ENCODE results near the gene SLC25A28. TPM values are rescaled to one million over a fixed set of nuclear protein-coding genes. Genes with fewer than 3 reads are reported as not detected.
"Not testable (repeated sequence)": the region's sequence is repeated elsewhere in the genome, so short reads cannot be mapped to it uniquely, and the experiment has no call there.

Gene SLC25A28
- polyA plus RNA-seq, 1 donor from 2014 or later, result 27.1 TPM

DNA sequence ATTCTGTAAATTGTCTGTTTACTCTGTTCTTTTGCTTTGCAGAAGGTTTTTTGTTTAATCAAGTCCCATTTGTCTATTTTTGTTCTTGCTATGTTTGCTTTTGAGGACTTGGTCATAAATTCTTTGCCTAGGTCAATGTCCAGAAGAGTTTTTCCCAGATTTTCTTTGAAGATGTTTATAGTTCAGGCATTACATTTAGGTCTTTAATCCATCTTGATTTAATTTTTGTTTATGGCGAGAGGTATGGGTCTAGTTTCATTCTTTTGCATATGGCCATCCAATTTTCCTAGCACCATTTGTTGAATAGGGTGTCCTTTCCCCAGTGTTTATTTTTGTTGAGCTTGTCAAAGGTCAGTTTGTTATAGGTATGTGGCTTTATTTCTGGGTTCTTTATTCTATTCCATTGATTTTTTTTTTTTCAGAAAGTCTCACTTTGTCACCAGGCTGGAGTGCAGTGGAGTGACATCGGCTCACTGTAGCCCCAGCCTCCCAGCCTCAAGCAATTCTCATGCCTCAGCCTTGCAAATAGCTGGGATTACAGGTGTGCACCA, 27.4 kb upstream of the SLC25A28 start:
- Mint-ChIP-seq H3K27me3 (peaks cover 8% of the 10 kb centered on the region), H3K4me3 (no peak overlapping the region), H3K27ac (no peak overlapping the region), H3K36me3 (no peaks in the 10 kb centered on the region), H3K9me3 (no peaks in the 10 kb centered on the region), H3K4me1 (no peaks in the 10 kb centered on the region)

DNA sequence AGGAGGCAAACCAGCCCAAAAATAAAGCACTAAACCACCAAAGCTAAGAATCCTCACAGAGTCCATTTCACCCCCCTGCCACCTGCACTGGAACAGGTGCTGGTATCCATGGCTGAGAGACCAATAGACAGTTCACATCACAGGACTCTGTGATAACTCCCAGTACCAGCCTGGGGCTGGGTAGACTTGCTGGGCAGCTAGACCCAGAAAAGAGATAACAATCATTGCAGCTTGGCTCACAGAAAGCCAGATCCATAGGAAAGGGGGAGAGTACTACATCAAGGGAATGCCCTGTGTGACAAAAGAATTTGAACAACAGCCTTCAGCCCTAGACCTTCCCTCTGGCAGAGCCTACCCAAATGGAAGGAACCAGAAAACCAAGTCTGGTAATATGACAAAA, 13.6 kb upstream of the SLC25A28 start:
- no peak overlapping the region for H3K4me3 Mint-ChIP-seq
- H3K4me1 Mint-ChIP-seq, result no peaks in the 10 kb centered on the region
- no peaks in the 10 kb centered on the region for H3K9me3 Mint-ChIP-seq
- no peak overlapping the region for H3K27ac Mint-ChIP-seq
- H3K36me3 Mint-ChIP-seq, result no peaks in the 10 kb centered on the region
- peaks cover 15% of the 10 kb centered on the region for H3K27me3 Mint-ChIP-seq

DNA sequence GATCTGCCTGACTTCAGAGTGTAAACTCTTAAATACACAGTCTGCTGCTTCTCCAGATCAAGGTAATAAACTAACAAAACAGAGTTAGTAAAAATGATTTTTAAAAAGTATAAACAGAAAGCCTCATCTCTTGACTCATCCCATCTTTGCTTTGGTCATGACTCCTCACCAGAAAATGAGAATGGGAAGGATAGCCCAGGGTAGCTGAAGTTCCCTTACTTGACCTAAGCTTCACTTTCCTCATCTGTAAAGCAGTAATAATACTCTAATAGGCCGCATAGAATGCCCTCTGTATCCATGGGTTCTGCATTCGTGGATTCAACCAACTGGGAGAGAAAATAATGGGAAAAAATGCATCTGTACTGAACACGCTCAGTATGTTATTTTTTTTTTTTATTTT, 11.3 kb upstream of the SLC25A28 start:
- Mint-ChIP-seq H3K36me3 (no peaks in the 10 kb centered on the region), H3K4me3 (no peak overlapping the region), H3K9me3 (no peaks in the 10 kb centered on the region), H3K27me3 (peaks cover 15% of the 10 kb centered on the region), H3K27ac (no peak overlapping the region), H3K4me1 (no peaks in the 10 kb centered on the region)

DNA sequence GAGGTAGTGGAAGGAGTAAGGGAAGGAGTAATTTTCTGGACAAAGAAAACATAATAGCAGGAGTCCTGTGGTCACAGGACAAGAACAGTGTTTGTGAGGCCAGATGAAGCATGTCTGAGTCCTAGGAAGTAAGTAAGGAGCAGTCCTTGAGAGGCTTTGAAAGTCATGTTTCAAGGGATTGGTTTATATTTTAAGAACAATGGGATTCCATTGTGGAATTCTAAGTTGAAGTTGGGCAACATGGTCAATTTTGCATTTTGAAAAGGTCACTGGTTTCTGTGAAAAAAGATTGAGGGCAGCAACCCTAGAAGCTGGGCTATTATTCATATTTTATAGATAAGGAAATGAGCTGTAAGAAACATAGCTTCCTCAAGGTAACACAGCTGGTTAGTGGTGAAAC, 10.8 kb upstream of the SLC25A28 start:
- H3K27ac Mint-ChIP-seq, result no peak overlapping the region
- H3K36me3 Mint-ChIP-seq, result no peaks in the 10 kb centered on the region
- H3K9me3 Mint-ChIP-seq, result no peaks in the 10 kb centered on the region
- H3K27me3 Mint-ChIP-seq, result peaks cover 15% of the 10 kb centered on the region
- no peaks in the 10 kb centered on the region for H3K4me1 Mint-ChIP-seq
- H3K4me3 Mint-ChIP-seq, result no peak overlapping the region

DNA sequence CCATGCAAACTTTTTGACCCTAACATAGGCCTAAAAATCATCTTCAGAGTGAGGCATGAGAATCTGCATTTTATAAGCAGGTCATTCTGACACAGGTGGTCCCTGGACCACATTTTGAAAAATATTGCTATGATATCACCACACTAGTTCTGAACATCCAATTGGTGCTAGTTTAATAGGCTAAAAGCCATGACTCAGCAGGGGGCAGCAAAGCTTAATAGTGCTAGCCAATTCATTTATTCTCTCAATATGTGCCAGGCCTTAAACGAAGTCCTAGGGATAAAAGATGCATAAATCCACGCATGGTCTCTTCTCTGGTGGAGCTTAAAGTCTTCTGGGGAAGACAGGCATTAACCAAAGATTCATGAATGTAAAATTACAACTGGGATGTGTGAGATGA, 10.2 kb upstream of the SLC25A28 start:
- Mint-ChIP-seq H3K4me1 (no peaks in the 10 kb centered on the region), H3K36me3 (no peaks in the 10 kb centered on the region)

DNA sequence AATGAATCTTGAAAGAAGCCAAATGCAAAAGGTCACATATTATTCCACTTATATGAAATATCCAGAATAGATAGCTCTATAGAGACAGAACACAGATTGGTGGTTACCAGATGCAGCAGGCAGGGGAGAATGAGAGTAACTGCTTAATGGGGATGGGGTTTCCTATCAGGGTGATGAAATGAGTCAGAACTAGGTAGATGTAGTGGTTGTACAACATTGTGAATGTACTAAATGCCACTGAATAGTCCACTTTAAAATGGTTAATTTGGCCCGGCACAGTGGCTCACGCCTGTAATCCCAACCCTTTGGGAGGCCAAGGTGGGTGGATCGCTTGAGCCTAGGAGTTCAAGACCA, 9.4 kb upstream of the SLC25A28 start:
- H3K36me3 Mint-ChIP-seq, result no peaks in the 10 kb centered on the region
- no peaks in the 10 kb centered on the region for H3K9me3 Mint-ChIP-seq
- H3K4me1 Mint-ChIP-seq, result no peaks in the 10 kb centered on the region
- no peak overlapping the region for H3K27ac Mint-ChIP-seq
- no peak overlapping the region for H3K4me3 Mint-ChIP-seq
- H3K27me3 Mint-ChIP-seq, result peaks cover 5% of the 10 kb centered on the region

More for the DNA sequence above, 10.2 kb upstream of the SLC25A28 start:
- Mint-ChIP-seq H3K27me3 (peaks cover 10% of the 10 kb centered on the region), H3K9me3 (no peaks in the 10 kb centered on the region), H3K4me3 (no peak overlapping the region), H3K27ac (no peak overlapping the region)

DNA sequence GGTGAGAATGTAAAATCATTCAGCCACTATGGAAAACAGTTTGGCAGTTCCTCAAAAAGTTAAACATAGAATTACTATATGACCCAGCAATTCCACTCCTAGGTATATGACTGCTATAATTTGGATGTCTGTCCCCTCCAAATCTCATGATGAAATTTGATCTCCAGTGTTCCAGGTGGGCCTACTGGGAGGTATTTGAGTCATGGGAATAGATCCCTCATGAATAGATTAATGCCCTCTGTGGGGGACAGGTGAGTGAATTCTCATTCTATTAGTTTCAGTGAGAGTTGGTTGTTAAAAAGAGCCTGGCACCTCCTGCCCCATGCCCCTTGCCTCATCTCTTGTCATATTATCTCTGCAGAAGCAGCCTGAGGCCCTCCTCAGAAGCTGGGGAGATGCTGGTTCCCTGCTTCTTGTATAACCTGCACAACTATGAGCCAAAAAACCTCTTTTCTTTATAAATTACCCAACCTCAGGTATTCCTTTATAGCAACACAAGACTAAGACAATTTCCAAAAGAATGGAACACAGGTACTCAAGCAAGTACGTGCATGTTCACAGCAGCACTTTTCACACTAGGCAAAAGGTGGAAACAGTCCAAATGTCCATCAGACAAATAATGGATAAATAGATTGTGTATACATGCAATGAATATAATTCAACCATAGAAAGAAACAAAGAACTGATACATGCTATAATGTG, 8.8 kb upstream of the SLC25A28 start:
- peaks cover 5% of the 10 kb centered on the region for H3K27me3 Mint-ChIP-seq
- H3K36me3 Mint-ChIP-seq, result no peaks in the 10 kb centered on the region
- H3K4me1 Mint-ChIP-seq, result peaks cover 0 to under 1% (median 0%) of the 10 kb centered on the region in 3 donors
- H3K4me3 Mint-ChIP-seq, result no peak overlapping the region
- H3K9me3 Mint-ChIP-seq, result no peaks in the 10 kb centered on the region
- no peak overlapping the region for H3K27ac Mint-ChIP-seq

DNA sequence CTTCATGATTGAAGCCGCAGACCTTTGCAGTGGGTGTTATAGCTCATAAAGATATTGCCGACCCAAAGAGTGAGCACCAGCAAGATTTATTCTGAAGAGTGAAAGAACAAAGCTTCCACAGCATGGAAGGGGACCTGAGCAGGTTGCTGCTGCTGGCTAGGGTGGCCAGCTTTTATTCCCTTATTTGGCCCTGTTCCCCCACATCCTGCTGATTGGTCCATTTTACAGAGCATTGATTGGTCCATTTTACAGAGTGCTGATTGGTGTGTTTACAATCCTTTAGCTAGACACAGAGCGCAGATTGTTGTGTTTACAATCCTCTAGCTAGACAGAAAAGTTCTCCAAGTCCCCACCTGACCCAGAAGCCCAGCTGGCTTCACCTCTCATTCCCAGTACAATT, 4.9 kb upstream of the SLC25A28 start:
- not testable (repeated sequence) for H3K27ac Mint-ChIP-seq, H3K9me3 Mint-ChIP-seq, H3K36me3 Mint-ChIP-seq, H3K27me3 Mint-ChIP-seq, H3K4me1 Mint-ChIP-seq
- peak overlapping the region in 2 of 4 donors; percentile 16 to 61 for H3K4me3 Mint-ChIP-seq

DNA sequence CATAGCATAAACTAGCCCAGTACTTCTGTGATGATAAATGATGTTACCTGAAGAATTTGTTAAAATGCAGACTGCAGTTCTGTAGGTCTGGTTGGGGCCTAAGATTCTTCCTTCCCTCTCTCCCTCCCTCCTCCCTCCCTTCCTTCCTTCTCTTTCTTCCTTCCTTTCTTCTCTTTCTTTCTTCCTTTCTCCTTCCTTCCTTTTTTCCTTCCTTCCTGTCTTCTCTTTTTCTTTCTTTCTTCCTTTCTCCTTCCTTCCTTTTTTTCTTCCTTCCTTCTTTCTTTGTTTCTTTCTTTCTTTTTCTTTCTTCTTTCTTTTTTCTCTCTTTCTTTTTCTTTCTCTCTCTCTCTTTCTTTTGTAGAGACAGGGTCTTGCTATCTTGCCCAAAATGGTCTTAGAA, 3.7 kb upstream of the SLC25A28 start:
- no peaks in the 10 kb centered on the region for H3K27me3 Mint-ChIP-seq
- peaks cover 8 to 13% (median 10%) of the 10 kb centered on the region in 3 donors for H3K4me1 Mint-ChIP-seq
- H3K4me3 Mint-ChIP-seq, result peak overlapping the region in 2 of 4 donors; percentile 27 to 68
- no peaks in the 10 kb centered on the region for H3K36me3 Mint-ChIP-seq
- no peak overlapping the region for H3K27ac Mint-ChIP-seq
- no peaks in the 10 kb centered on the region for H3K9me3 Mint-ChIP-seq

DNA sequence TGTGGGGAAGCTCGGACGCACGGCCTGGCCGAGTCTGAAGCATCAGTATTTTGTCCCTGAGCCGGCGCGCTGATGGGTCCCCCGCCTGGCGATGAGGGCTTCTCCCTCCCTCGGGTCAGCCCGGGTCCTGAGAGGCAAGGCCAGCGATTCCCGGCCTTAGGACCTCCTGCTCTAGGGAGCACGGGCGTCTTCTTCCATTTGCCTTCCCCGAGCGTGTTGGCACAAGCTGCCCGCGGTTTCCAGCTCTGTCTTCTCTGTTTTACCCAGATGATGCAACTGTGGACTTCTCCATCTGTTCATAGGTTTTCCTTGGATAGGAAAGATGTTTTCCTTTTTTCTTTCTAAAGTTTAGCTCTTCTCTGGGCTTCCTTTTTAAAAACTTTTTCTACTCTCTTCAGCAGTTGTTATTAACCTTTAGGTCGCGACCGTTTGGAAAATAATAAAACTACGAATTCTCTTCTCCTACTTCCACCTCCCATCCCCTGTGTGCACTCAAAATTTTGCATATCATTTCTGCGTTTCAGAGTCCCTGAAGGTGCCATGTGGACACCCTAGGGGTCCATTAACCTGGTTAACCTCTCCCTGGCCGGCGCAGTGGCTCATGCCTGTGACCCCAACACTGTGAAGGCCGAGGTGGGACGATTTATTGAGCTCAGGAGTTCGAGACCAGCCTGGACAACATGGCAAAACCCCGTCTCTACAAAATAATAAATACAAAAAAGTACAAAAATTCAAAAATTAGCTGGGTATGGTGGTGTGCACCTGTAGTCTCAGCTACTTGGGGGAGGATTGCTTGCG, 1.4 kb upstream of the SLC25A28 start:
- H3K27ac Mint-ChIP-seq, result peak overlapping the region; percentile 76 to 97 (median 92)
- no peaks in the 10 kb centered on the region for H3K36me3 Mint-ChIP-seq
- H3K4me1 Mint-ChIP-seq, result peaks cover 11 to 30% (median 26%) of the 10 kb centered on the region in 3 donors
- no peaks in the 10 kb centered on the region for H3K27me3 Mint-ChIP-seq
- no peaks in the 10 kb centered on the region for H3K9me3 Mint-ChIP-seq
- H3K4me3 Mint-ChIP-seq, result peak overlapping the region; percentile 81 to 94 (median 90)

DNA sequence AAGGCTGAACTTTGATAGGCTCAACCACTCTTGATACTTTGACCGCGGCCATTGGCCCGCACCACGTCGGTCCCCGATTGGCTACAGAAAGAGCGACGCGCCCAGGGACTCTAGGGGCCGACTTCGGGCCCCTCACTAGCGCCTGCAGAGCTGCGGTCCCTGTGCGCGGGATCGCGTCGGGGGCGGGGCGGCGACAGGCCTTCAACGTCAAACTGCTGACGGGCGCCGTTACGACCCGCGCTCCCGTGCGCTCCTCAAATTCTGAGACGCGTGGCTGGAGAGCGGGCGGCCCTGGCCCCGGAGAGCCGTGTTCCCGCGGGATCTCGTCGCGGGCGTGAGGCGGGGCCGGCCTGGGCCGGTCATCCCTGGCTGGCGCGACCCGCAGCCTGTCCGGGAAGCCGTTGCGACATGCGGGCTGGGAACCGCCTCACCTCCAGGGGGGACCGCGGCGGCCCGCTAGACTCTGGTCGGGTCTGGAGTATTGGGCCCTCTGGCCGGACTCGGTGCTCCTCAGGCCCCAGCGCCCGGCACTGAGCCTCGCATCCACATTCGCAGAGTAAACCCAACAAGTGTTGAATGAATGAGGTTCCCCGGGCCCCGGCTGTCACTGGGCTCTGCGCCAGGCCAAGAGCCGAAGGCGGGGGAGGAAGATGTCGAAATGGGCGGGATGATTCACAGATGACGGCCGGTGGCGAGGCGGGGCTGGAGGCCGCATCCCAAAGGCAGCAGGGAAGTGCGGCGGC, 643 bp upstream of the SLC25A28 start:
- peak overlapping the region; percentile 81 to 94 (median 90) for H3K4me3 Mint-ChIP-seq
- no peaks in the 10 kb centered on the region for H3K36me3 Mint-ChIP-seq
- H3K9me3 Mint-ChIP-seq, result no peaks in the 10 kb centered on the region
- H3K27me3 Mint-ChIP-seq, result no peaks in the 10 kb centered on the region
- peak overlapping the region; percentile 76 to 97 (median 92) for H3K27ac Mint-ChIP-seq
- H3K4me1 Mint-ChIP-seq, result peaks cover 11 to 32% (median 28%) of the 10 kb centered on the region in 3 donors

DNA sequence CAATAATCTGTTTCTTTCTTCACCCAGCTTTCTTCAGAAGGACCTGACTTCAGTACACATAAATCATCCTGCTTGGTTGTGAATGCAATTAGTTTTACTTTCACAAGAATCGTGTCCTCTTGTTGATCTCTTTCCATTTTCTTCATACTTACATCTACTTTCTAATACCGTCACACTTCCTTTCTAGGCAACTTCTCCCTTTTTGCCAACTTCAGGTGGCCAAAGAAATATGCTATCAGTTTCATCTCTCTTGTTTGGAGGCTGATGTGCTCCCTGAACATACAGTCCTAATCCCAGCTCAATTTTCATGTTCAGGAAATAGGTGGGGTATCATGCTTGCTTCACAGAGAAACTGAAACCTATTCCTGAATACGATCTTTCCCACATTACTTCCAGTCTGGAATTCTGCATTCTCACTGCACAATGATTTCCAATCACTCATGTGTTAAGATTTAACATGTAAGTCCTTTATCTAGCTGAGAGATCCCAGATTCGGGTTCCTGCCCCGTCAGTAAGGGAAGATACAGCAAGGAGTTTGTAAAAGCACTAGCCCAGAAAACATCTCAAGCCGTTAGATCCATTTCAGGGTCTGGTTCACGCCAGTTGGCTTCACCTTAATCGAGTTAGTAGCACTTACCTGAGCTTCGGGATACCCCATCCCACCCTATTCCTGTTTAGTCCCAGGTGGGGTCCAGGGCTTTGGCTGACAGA, 994 bp downstream of the SLC25A28 start:
- Mint-ChIP-seq H3K27ac (peak overlapping the region; percentile 77 to 97 (median 81)), H3K27me3 (no peaks in the 10 kb centered on the region), H3K36me3 (no peaks in the 10 kb centered on the region), H3K9me3 (no peaks in the 10 kb centered on the region), H3K4me3 (peak overlapping the region; percentile 85 to 88 (median 86)), H3K4me1 (peaks cover 11 to 36% (median 28%) of the 10 kb centered on the region in 3 donors)

DNA sequence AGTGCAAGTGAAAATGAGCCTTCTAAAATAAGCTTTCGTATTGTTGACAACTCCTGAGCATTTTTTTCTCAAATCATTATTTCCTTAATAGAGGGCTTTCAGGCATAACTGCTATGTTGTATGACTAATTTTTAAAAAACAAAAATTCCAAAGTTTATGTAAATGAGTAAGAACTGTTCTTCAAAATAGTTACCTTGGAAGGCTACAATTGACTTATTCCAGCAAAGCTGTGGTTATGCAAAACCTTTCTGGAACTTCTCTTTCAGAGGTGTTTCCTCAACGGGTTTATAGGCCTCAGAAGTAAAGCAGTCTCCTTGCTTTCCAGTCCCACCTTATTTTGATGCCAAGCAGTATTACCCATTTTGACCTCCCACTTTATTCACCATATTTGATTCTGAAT, 2.5 kb downstream of the SLC25A28 start:
- Mint-ChIP-seq H3K36me3 (no peaks in the 10 kb centered on the region), H3K4me3 (peak overlapping the region in 2 of 4 donors; percentile 16 to 68), H3K27ac (peak overlapping the region; percentile 14 to 77 (median 53)), H3K4me1 (peaks cover 11 to 36% (median 26%) of the 10 kb centered on the region in 3 donors), H3K27me3 (no peaks in the 10 kb centered on the region), H3K9me3 (no peaks in the 10 kb centered on the region)

DNA sequence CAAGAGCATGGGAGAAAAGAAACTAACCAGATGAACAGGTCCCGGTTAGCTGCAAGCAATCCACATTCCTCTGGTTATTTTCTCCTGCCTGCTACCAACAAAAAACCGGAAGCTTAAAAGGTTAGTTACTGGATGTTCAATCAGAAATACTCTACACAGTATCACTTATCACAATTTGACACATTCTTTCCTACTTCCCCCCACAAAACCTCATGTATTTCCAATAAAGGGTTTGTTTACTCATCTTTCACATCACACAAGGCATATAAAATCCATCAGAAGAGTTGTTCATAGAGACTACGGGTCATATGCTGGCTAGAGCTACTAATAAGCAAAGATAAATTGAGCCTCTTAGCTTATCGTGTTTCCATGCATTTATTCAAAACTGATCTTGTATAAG, 4.8 kb downstream of the SLC25A28 start:
- no peaks in the 10 kb centered on the region for H3K27me3 Mint-ChIP-seq
- H3K4me3 Mint-ChIP-seq, result no peak overlapping the region
- H3K36me3 Mint-ChIP-seq, result no peaks in the 10 kb centered on the region
- H3K27ac Mint-ChIP-seq, result no peak overlapping the region
- H3K9me3 Mint-ChIP-seq, result no peaks in the 10 kb centered on the region
- H3K4me1 Mint-ChIP-seq, result peaks cover 15 to 35% (median 30%) of the 10 kb centered on the region in 3 donors
